Liver (tissue), 9 donors: ENCODE data around the gene TIAM2. TPM values are rescaled to one million over a fixed set of nuclear protein-coding genes. Genes with fewer than 3 reads are reported as not detected.

Experiments used
- DNase-seq: peaks from one replicate; pipeline ENCODE4 v3.0.0-alpha.2; 2017; ENCODE audit warnings: low spot score
- H3K27ac ChIP-seq, 2 donors: one replicate each; pipeline ENCODE4 v1.7.0; 2013; ENCODE audit warnings: inconsistent platforms in 2 of 2, low read length in 2 of 2, control low read depth in 1 of 2, low read depth in 1 of 2, mild to moderate bottlenecking in 1 of 2
- H3K27me3 ChIP-seq, 4 donors: one replicate each; pipeline versions ENCODE4 v1.6.1 to v1.7.0; 2013; ENCODE audit warnings: low read length in 3 of 4, inconsistent platforms in 1 of 4, mild to moderate bottlenecking in 1 of 4, moderate library complexity in 1 of 4; ENCODE audit not compliant: control insufficient read depth in 4 of 4, insufficient read depth in 4 of 4
- H3K36me3 ChIP-seq, 4 donors: one replicate each; pipeline versions ENCODE4 v1.6.1 to v1.7.0; 2013; ENCODE audit warnings: low read length in 3 of 4, mild to moderate bottlenecking in 3 of 4, low read depth in 1 of 4, moderate library complexity in 1 of 4; ENCODE audit not compliant: control insufficient read depth in 4 of 4, insufficient read depth in 3 of 4
- H3K4me1 ChIP-seq, 4 donors: one replicate each; pipeline versions ENCODE4 v1.6.1 to v1.7.0; 2013; ENCODE audit warnings: low read length in 3 of 4, mild to moderate bottlenecking in 3 of 4, moderate library complexity in 1 of 4; ENCODE audit not compliant: control insufficient read depth in 4 of 4, insufficient read depth in 4 of 4
- H3K4me3 ChIP-seq, 3 donors: one replicate each; pipeline versions ENCODE4 v1.6.1 to v1.7.0; 2013; ENCODE audit warnings: low read length in 3 of 3, control low read depth in 1 of 3, low read depth in 1 of 3, mild to moderate bottlenecking in 1 of 3
- H3K9ac ChIP-seq, 2 donors: one replicate each; pipeline ENCODE4 v1.7.0; 2013; ENCODE audit warnings: low read length in 2 of 2, mild to moderate bottlenecking in 2 of 2, moderate library complexity in 2 of 2, control low read depth in 1 of 2, low read depth in 1 of 2
- H3K9me3 ChIP-seq, 4 donors: one replicate each; pipeline versions ENCODE4 v1.6.1 to v1.7.0; 2013; ENCODE audit warnings: low read length in 3 of 4; ENCODE audit not compliant: control insufficient read depth in 4 of 4
- EGR1 ChIP-seq, 2 donors: IDR thresholded peaks; 2 replicates each; pipeline ENCODE4 v1.6.1; 2016 to 2018; ENCODE audit warnings: antibody characterized with exemption in 2 of 2, low read depth in 2 of 2
- FOXA1 ChIP-seq: IDR thresholded peaks from 2 replicates; pipeline ENCODE4 v1.6.1; 2016; ENCODE audit warnings: antibody characterized with exemption
- FOXA2 ChIP-seq: IDR thresholded peaks from 2 replicates; pipeline ENCODE4 v1.6.1; 2016; ENCODE audit warnings: antibody characterized with exemption
- GABPA ChIP-seq, 2 donors: IDR thresholded peaks in 1 of 2; conservative IDR thresholded peaks in 1 of 2; 2 replicates each; pipeline ENCODE4 v1.6.1; 2016; ENCODE audit warnings: antibody characterized with exemption in 2 of 2, mild to moderate bottlenecking in 1 of 2, moderate library complexity in 1 of 2
- HNF4A ChIP-seq, 2 donors: conservative IDR thresholded peaks; 2 replicates each; pipeline ENCODE4 v1.6.1; 2016; ENCODE audit warnings: antibody characterized with exemption in 2 of 2, mild to moderate bottlenecking in 2 of 2
- HNF4G ChIP-seq: IDR thresholded peaks from 2 replicates; pipeline ENCODE4 v1.6.1; 2016; ENCODE audit warnings: antibody characterized with exemption
- JUND ChIP-seq, 2 donors: IDR thresholded peaks; 2 replicates each; pipeline ENCODE4 v1.6.1; 2016; ENCODE audit warnings: antibody characterized with exemption in 2 of 2
- NR2F2 ChIP-seq: IDR thresholded peaks from 2 replicates; pipeline ENCODE4 v1.6.1; 2016; ENCODE audit warnings: antibody characterized with exemption
- RAD21 ChIP-seq, 2 donors: IDR thresholded peaks; 2 replicates each; pipeline ENCODE4 v1.6.1; 2016; ENCODE audit warnings: antibody characterized with exemption in 2 of 2, mild to moderate bottlenecking in 2 of 2
- RXRA ChIP-seq, 2 donors: IDR thresholded peaks; 2 replicates each; pipeline ENCODE4 v1.6.1; 2017 to 2018; ENCODE audit warnings: antibody characterized with exemption in 2 of 2, mild to moderate bottlenecking in 1 of 2
- SP1 ChIP-seq: IDR thresholded peaks from 2 replicates; pipeline ENCODE4 v1.6.1; 2018; ENCODE audit warnings: antibody characterized with exemption, mild to moderate bottlenecking
- TAF1 ChIP-seq: conservative IDR thresholded peaks from 2 replicates; pipeline ENCODE4 v1.6.1; 2016; ENCODE audit warnings: antibody characterized with exemption, mild to moderate bottlenecking
- YY1 ChIP-seq: IDR thresholded peaks from 2 replicates; pipeline ENCODE4 v1.6.1; 2016; ENCODE audit warnings: antibody characterized with exemption, mild to moderate bottlenecking
- WGBS: extraction: QIAGEN DNeasy Blood & Tissue Kit; methylation state at CpG from one replicate; pipeline ENCODE4 v1.1.7; 2013; 5-methylcytosine and 5-hydroxymethylcytosine counted together
- polyA plus RNA-seq, 2 donors: library from polyadenylated mRNA; stranded (reverse) in 1 of 2; unstranded in 1 of 2; fragments of 200-250 nt in 1 of 2; fragments of >200 nt in 1 of 2; fragmentation: Nextera tagmentation in 1 of 2; extraction: Ambion mirVana in 1 of 2; gene quantifications; one replicate each; pipeline versions ENCODE4 v1.2.1 to v1.2.3, GENCODE V29; 2013 to 2015
- total RNA-seq, 2 donors: library from RNA; depleted of rRNA; stranded (reverse); fragments of >200 nt; gene quantifications; one replicate each; pipeline ENCODE4 v1.2.3, GENCODE V29; 2014
- TF ChIP-seq, protein P1 (sequence below): IDR thresholded peaks from 2 replicates; pipeline ENCODE4 v1.6.1; 2016; ENCODE audit warnings: antibody characterized with exemption
- TF ChIP-seq, protein P2 (sequence below): fragments of 150-350 bp; IDR thresholded peaks from 2 replicates; pipeline ENCODE4 v1.5.1; 2017; ENCODE audit warnings: improper control_type of control experiment, low read depth, low read length; ENCODE audit not compliant: missing input control
- TF ChIP-seq, protein P3 (sequence below): IDR thresholded peaks from 2 replicates; pipeline ENCODE4 v1.6.1; 2016; ENCODE audit warnings: antibody characterized with exemption, mild to moderate bottlenecking
- TF ChIP-seq, protein P4 (sequence below): IDR thresholded peaks from 2 replicates; pipeline ENCODE4 v1.6.1; 2016; ENCODE audit warnings: antibody characterized with exemption
- TF ChIP-seq, protein P5 (sequence below): IDR thresholded peaks from 2 replicates; pipeline ENCODE4 v1.6.1; 2016; ENCODE audit warnings: antibody characterized with exemption
- donor health status: healthy.
- donor health status: healthy.
- donor health status: healthy.
- donor health status: healthy.
- donor health status: healthy.

TIAM2 gene
- total and polyA plus RNA-seq, 4 donors: 0.62 to 3.7 (median 2.4) TPM

DNA sequence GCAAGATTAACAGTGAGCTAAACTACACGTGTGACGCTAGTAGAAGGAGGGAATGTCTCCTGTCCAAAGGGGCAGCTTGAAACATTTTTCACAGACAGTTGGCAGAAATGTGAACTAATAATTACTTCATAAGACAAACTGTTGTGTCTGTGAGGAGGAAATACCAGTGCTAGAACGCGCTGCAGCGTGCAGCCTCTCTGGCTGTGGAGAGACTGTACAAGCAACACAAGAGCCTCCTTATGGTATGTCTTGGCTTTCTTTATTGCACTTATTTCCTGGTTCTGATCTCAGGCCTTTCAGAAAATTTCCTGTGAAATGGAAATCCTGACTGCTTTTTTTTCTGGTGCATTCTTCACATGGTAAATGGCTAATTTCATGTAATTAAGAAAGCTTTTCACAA lies 25.3 kb upstream of the TIAM2 start:
- no peaks in the 10 kb centered on the region for H3K36me3 ChIP-seq
- no peak overlapping the region for H3K4me3 ChIP-seq
- H3K9me3 ChIP-seq: no peaks in the 10 kb centered on the region
- TF ChIP-seq RXRA (IDR thresholded peaks at IDR 0.05) (no peak), TAF1 (no peak), JUND (IDR thresholded peaks at IDR 0.05) (no peak), YY1 (no peak)
- TF ChIP-seq, protein P1, sequence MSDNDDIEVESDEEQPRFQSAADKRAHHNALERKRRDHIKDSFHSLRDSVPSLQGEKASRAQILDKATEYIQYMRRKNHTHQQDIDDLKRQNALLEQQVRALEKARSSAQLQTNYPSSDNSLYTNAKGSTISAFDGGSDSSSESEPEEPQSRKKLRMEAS: no peak
- TF ChIP-seq, protein P2, sequence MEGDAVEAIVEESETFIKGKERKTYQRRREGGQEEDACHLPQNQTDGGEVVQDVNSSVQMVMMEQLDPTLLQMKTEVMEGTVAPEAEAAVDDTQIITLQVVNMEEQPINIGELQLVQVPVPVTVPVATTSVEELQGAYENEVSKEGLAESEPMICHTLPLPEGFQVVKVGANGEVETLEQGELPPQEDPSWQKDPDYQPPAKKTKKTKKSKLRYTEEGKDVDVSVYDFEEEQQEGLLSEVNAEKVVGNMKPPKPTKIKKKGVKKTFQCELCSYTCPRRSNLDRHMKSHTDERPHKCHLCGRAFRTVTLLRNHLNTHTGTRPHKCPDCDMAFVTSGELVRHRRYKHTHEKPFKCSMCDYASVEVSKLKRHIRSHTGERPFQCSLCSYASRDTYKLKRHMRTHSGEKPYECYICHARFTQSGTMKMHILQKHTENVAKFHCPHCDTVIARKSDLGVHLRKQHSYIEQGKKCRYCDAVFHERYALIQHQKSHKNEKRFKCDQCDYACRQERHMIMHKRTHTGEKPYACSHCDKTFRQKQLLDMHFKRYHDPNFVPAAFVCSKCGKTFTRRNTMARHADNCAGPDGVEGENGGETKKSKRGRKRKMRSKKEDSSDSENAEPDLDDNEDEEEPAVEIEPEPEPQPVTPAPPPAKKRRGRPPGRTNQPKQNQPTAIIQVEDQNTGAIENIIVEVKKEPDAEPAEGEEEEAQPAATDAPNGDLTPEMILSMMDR: no peak
- no peak overlapping the region for H3K27ac ChIP-seq
- DNase-seq: no peak
- WGBS: 88% methylated on average over 5 of the region's 5 CpGs
- H3K4me1 ChIP-seq: no peaks in the 10 kb centered on the region
- no peaks in the 10 kb centered on the region for H3K27me3 ChIP-seq
- H3K9ac ChIP-seq: no peak overlapping the region

DNA sequence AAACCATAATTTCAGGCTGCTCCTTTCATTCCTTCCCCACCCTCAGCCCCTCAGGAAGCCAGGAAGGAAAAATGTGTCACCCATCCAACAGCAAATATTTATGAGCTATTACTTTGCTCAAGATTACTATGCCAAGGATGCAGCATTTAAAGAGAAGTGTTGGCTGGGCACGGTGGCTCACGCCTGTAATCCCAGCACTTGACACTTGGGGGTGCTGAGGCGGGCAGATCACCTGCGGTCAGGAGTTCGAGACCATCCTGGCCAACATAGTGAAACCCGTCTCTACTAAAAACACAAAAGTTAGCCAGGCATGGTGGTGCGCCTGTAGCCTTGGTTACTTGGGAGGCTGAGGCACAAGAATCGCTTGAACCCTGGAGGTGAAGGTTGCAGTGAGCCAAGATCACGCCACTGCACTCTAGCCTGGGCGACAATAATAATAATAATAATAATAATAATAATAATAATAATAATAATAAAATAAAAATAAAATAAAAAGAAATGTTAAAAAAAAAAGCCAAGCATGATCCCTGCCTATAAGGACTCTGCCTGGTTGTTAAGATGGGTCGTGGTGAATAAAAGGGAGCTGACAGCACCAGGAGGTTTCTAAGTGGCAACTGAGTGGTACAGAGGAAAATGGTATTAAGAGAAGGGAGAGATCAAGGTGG lies 20.5 kb upstream of the TIAM2 start:
- H3K4me3 ChIP-seq: no peak overlapping the region
- 89% methylated on average over 11 of the region's 11 CpGs for WGBS
- no peak for DNase-seq
- no peak overlapping the region for H3K27ac ChIP-seq
- no peaks in the 10 kb centered on the region for H3K4me1 ChIP-seq
- no peaks in the 10 kb centered on the region for H3K27me3 ChIP-seq
- no peak overlapping the region for H3K9ac ChIP-seq
- H3K36me3 ChIP-seq: no peaks in the 10 kb centered on the region
- H3K9me3 ChIP-seq: no peaks in the 10 kb centered on the region
- TF ChIP-seq, protein P1: no peak
- TF ChIP-seq, protein P2: no peak
- TF ChIP-seq HNF4G (no peak), RXRA (IDR thresholded peaks at IDR 0.05) (no peak), SP1 (no peak), YY1 (no peak), GABPA (IDR thresholded peaks at IDR 0.05 in 1 of 2, conservative IDR thresholded peaks at IDR 0.05 in 1 of 2) (no peak), EGR1 (IDR thresholded peaks at IDR 0.05; ENCODE audit: low read depth in 2 of 2) (no peak), RAD21 (IDR thresholded peaks at IDR 0.05) (no peak), HNF4A (conservative IDR thresholded peaks at IDR 0.05) (no peak), NR2F2 (no peak), TAF1 (no peak), FOXA2 (no peak), FOXA1 (no peak)
- TF ChIP-seq, protein P3, sequence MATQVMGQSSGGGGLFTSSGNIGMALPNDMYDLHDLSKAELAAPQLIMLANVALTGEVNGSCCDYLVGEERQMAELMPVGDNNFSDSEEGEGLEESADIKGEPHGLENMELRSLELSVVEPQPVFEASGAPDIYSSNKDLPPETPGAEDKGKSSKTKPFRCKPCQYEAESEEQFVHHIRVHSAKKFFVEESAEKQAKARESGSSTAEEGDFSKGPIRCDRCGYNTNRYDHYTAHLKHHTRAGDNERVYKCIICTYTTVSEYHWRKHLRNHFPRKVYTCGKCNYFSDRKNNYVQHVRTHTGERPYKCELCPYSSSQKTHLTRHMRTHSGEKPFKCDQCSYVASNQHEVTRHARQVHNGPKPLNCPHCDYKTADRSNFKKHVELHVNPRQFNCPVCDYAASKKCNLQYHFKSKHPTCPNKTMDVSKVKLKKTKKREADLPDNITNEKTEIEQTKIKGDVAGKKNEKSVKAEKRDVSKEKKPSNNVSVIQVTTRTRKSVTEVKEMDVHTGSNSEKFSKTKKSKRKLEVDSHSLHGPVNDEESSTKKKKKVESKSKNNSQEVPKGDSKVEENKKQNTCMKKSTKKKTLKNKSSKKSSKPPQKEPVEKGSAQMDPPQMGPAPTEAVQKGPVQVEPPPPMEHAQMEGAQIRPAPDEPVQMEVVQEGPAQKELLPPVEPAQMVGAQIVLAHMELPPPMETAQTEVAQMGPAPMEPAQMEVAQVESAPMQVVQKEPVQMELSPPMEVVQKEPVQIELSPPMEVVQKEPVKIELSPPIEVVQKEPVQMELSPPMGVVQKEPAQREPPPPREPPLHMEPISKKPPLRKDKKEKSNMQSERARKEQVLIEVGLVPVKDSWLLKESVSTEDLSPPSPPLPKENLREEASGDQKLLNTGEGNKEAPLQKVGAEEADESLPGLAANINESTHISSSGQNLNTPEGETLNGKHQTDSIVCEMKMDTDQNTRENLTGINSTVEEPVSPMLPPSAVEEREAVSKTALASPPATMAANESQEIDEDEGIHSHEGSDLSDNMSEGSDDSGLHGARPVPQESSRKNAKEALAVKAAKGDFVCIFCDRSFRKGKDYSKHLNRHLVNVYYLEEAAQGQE: no peak
- TF ChIP-seq, protein P4, sequence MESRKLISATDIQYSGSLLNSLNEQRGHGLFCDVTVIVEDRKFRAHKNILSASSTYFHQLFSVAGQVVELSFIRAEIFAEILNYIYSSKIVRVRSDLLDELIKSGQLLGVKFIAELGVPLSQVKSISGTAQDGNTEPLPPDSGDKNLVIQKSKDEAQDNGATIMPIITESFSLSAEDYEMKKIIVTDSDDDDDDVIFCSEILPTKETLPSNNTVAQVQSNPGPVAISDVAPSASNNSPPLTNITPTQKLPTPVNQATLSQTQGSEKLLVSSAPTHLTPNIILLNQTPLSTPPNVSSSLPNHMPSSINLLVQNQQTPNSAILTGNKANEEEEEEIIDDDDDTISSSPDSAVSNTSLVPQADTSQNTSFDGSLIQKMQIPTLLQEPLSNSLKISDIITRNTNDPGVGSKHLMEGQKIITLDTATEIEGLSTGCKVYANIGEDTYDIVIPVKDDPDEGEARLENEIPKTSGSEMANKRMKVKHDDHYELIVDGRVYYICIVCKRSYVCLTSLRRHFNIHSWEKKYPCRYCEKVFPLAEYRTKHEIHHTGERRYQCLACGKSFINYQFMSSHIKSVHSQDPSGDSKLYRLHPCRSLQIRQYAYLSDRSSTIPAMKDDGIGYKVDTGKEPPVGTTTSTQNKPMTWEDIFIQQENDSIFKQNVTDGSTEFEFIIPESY: no peak
- TF ChIP-seq, protein P5, sequence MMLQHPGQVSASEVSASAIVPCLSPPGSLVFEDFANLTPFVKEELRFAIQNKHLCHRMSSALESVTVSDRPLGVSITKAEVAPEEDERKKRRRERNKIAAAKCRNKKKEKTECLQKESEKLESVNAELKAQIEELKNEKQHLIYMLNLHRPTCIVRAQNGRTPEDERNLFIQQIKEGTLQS: no peak
